Activated effector memory CD4-positive, alpha-beta T cell treated with Interleukin-2 at 50 U/mL for 16 hours (primary cell): ENCODE results near the gene RPL4.

ENCODE experiments used
- DNase-seq: peaks from one replicate; pipeline ENCODE4 v3.0.0-alpha.2; 2020

RPL4 gene

GRCh38 chr15:66454143-66454542, 50.5 kb downstream of the RPL4 start:
- DNase-seq: no peak

- DNase-seq: no peak
Observed at GRCh38 chr15:66452971-66453580, 51.6 kb downstream of the RPL4 start.

- no peak for DNase-seq
Observed at GRCh38 chr15:66452420-66452819, 52.2 kb downstream of the RPL4 start.
